COR-L47 (cell line): ENCODE measurements around the gene IRAG1.

ENCODE experiments used
- DNase-seq: peaks from one replicate; lab custom pipeline; 2025; lab: John Stamatoyannopoulos, UW

Gene IRAG1

GRCh38 chr11:10693509-10694081, at the start of gene IRAG1:
IRAG1 (minus strand) TSS chr11:10693755; CDS start chr11:10693602, 153 bp downstream.
- DNase-seq = no peak

GRCh38 chr11:10742460-10743208, 49.1 kb upstream of the IRAG1 start:
- DNase-seq = no peak

- DNase-seq = peak; percentile 90
Measured at GRCh38 chr11:10735481-10736475, 42.2 kb upstream of the IRAG1 start.

- no peak for DNase-seq
Measured at GRCh38 chr11:10731064-10731680, 37.6 kb upstream of the IRAG1 start.

GRCh38 chr11:10730151-10730550, 36.6 kb upstream of the IRAG1 start:
- DNase-seq = no peak

- no peak for DNase-seq
Measured at GRCh38 chr11:10728789-10729472, 35.4 kb upstream of the IRAG1 start.

- no peak for DNase-seq
Measured at GRCh38 chr11:10728154-10728553, 34.6 kb upstream of the IRAG1 start.

- no peak for DNase-seq
Measured at GRCh38 chr11:10727146-10727851, 33.7 kb upstream of the IRAG1 start.

- no peak for DNase-seq
Measured at GRCh38 chr11:10725907-10726253, 32.3 kb upstream of the IRAG1 start.

GRCh38 chr11:10725114-10725906, 31.8 kb upstream of the IRAG1 start:
- DNase-seq = no peak

GRCh38 chr11:10722307-10722706, 28.8 kb upstream of the IRAG1 start:
- no peak for DNase-seq

GRCh38 chr11:10720881-10721376, 27.4 kb upstream of the IRAG1 start:
- DNase-seq = no peak

GRCh38 chr11:10719616-10720015, 26.1 kb upstream of the IRAG1 start:
- DNase-seq = no peak

- no peak for DNase-seq
Measured at GRCh38 chr11:10716543-10717259, 23.1 kb upstream of the IRAG1 start.

GRCh38 chr11:10716122-10716521, 22.6 kb upstream of the IRAG1 start:
- DNase-seq = no peak

- DNase-seq = no peak
Measured at GRCh38 chr11:10715571-10715970, 22.0 kb upstream of the IRAG1 start.

- no peak for DNase-seq
Measured at GRCh38 chr11:10709299-10710086, 15.9 kb upstream of the IRAG1 start.

- no peak for DNase-seq
Measured at GRCh38 chr11:10708131-10708530, 14.6 kb upstream of the IRAG1 start.
